Measurements from ENCODE around the gene CYLD. TPM values are rescaled to one million over a fixed set of nuclear protein-coding genes. Genes with fewer than 3 reads are reported as not detected.

The CYLD gene
- total and polyA plus RNA-seq, 10 of the 15 experiments (the other 5 are each of a cell fraction or from before 2014, with no cell fraction given) = 19.2 to 106 (median 46.1) TPM

GRCh38 chr16:50765260-50765659, 23.4 kb downstream of the CYLD start:
- H3K4me3 ChIP-seq = no peak overlapping the region
- peaks cover 24% of the 10 kb centered on the region for H3K9me3 ChIP-seq (replicated peaks; ENCODE audit: control insufficient read depth, insufficient read depth, low read length)
- in situ Hi-C loops (cut with MboI) = no loop called here

More at GRCh38 chr16:50765260-50765659, 23.4 kb downstream of the CYLD start:
- H3K27ac ChIP-seq (ENCODE audit: control insufficient read depth, insufficient read depth) = no peak overlapping the region
- DNase-seq (ENCODE audit: low read depth, low spot score) = no peak
- H2AFZ ChIP-seq (ENCODE audit: control insufficient read depth, low read depth, low read length) = no peak overlapping the region
- no peaks in the 10 kb centered on the region for H4K20me1 ChIP-seq (ENCODE audit: control insufficient read depth, insufficient read depth)
- intact Hi-C loops (cut with micrococcal nuclease; ENCODE audit: unreplicated experiment) = no loop called here
- BruUV-seq (replicated peaks) = no TSS peak
- H3K4me1 ChIP-seq (ENCODE audit: control insufficient read depth, insufficient read depth, low read length) = no peaks in the 10 kb centered on the region
- peaks cover 0 to 22% of the 10 kb centered on the region in 2 experiments; a peak in 3 of 4 replicates for H3K36me3 ChIP-seq (ENCODE audit: control insufficient read depth in 2 of 2, insufficient read depth in 2 of 2, low read length in 1 of 2)
- RAD21 ChIA-PET (ENCODE audit: unreplicated experiment) = interaction anchor here (2.5 kb wide), 1 partner anchor 41 kb away, joined by 9 read pairs; no protein-coding TSS in a partner anchor
- no peak overlapping the region for H3K4me2 ChIP-seq (ENCODE audit: control insufficient read depth, insufficient read depth)
- CTCF ChIA-PET = interaction anchor here (1.0 to 4.8 kb wide), 6 partner anchors 16 to 100 kb away, joined by 3 to 18 read pairs (median 4); no protein-coding TSS in a partner anchor
- H3K27me3 ChIP-seq (replicated peaks in 1 of 2; ENCODE audit: control insufficient read depth in 2 of 2, insufficient read depth in 2 of 2, low read length in 1 of 2) = no peaks in the 10 kb centered on the region
- no peak for TF ChIP-seq RUNX3 (IDR thresholded peaks at IDR 0.05; ENCODE audit: low read length)
- TF ChIP-seq ZBTB11 (CRISPR knock-in tag; IDR thresholded peaks at IDR 0.05) = no peak
- TF ChIP-seq SMAD5 (IDR thresholded peaks at IDR 0.05; ENCODE audit: low read depth) = no peak
- TF ChIP-seq BCL3 (IDR thresholded peaks at IDR 0.05; ENCODE audit: borderline replicate concordance, insufficient read depth, low read depth, low read length, poor library complexity, severe bottlenecking) = no peak
- no peak for TF ChIP-seq TARDBP (IDR thresholded peaks at IDR 0.05; ENCODE audit: borderline replicate concordance)
- no peak for TF ChIP-seq IRF3 (IDR thresholded peaks at IDR 0.05)
- TF ChIP-seq GATAD2B (conservative IDR thresholded peaks at IDR 0.05; ENCODE audit: low read depth) = no peak
- no peak for TF ChIP-seq BHLHE40 (IDR thresholded peaks at IDR 0.05; ENCODE audit: borderline replicate concordance in 1 of 2, low read depth in 2 of 2, low read length in 1 of 2)
- TF ChIP-seq SIX5 (IDR thresholded peaks at IDR 0.05; ENCODE audit: low read depth, low read length, severe bottlenecking) = no peak
- TF ChIP-seq JUND (IDR thresholded peaks at IDR 0.05; ENCODE audit: low read depth, low read length) = no peak
- no peak for TF ChIP-seq IKZF1 (conservative IDR thresholded peaks at IDR 0.05)
- no peak for TF ChIP-seq SMC3 (IDR thresholded peaks at IDR 0.05; ENCODE audit: borderline replicate concordance, low read length)
- TF ChIP-seq ELK1 (IDR thresholded peaks at IDR 0.05; ENCODE audit: low read depth, low read length) = no peak
- no peak for TF ChIP-seq ASH2L (IDR thresholded peaks at IDR 0.05; ENCODE audit: borderline replicate concordance, low read depth)
- TF ChIP-seq PAX5 (IDR thresholded peaks at IDR 0.05; ENCODE audit: borderline replicate concordance, low read depth, low read length) = no peak
- no peak for TF ChIP-seq STAT3 (IDR thresholded peaks at IDR 0.05; ENCODE audit: low read depth, low read length)
- peaks cover 39% of the 10 kb centered on the region for H3K79me2 ChIP-seq (ENCODE audit: control insufficient read depth, insufficient read depth, low read length)
- no peak for ATAC-seq
- SMC1A ChIA-PET (ENCODE audit: uncharacterized antibody, unreplicated experiment) = interaction anchor here (0.7 to 1.7 kb wide), 6 partner anchors 9 to 91 kb away, joined by 3 to 5 read pairs (median 4); no protein-coding TSS in a partner anchor
- WGBS (ENCODE audit: insufficient coverage, insufficient replicate concordance, low lambda C conversion rate, missing lambda C conversion rate) = 0% methylated on average over 1 of the region's 1 CpG
- no peak overlapping the region for H3K9ac ChIP-seq (ENCODE audit: control insufficient read depth, insufficient read depth, low read length)
- FAIRE-seq = no peak
- POLR2A ChIA-PET = interaction anchor here (0.5 kb wide), 1 partner anchor 109 kb away, joined by 3 read pairs; no protein-coding TSS in a partner anchor
